T-helper 2 cell (primary cell): ENCODE measurements around the gene HPD.
"Not testable (repeated sequence)": the region's sequence is repeated elsewhere in the genome, so short reads cannot be mapped to it uniquely, and the experiment has no call there.

ENCODE experiments used
- DNase-seq, 5 experiments: peaks; one replicate each; pipeline versions ENCODE4 v3.0.0 to v3.0.0-alpha.2; 2012 to 2022

HPD gene

DNA sequence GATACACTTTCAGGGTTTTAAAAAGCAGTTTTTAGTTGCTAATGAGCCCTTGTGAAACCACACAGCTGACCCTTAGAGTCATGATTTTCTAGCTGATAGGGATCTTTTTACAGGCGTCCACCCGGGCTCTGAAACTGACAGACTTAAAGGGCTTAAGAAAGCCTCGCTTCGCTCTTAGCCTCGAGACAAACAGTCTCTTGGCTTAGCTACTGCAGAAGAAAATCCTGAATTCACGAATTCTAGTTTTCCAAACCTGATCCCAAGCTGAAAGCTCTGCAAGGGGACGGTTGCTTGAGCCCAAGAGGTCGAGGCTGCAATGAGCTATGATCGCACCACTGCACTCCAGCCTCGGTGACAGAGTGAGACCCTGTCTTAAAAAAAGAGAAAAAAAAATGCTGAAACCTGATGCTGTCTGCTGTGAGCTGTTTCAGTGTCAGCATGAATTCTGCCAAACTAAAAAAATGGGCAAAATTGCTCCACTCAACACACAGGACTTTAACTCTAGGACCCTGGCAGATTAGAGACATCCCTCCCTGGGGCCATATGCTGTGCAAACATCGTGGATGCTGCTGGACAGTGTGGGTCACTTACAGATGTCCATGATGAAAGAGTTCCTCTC is 3.1 kb upstream of the HPD start:
- DNase-seq: no peak

DNA sequence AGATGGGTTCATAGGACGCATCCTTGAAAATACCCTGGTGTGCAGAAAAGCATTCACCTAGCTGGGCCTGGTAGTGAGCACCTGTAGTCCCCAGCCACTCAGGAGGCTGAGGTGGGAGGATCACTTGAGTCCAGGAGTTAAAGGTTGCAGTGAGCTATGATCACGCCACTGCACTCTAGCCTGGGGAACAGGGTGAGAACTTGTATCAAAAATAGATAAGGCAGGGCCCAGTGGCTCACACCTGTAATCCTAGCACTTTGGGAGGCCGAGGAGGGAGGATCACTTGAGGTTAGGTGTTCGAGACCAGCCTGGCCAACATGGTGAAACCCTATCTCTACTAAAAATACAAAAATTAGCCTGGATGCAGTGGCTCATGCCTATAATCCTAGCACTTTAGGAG is 2.0 kb upstream of the HPD start:
- DNase-seq: not testable (repeated sequence)

DNA sequence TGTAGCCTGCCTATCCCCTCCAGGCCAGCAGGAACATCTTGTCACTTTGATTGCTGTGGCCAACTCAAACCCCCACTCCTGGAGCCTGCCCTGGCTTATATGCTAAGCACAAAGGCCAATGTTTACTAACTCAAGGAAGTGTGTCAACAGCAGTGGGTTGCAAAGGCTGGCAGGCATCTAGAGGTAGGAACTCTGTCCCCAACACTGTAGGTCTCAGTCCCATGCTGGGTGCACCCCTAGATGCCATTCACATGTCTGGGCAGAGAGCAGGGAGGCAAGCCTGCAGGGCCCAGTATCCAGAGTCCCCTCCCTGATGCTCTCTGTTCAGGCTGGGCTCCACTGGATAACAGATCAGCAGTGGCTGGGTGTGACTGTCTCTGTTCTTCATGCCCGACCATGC is 1.6 kb upstream of the HPD start:
- DNase-seq: no peak

DNA sequence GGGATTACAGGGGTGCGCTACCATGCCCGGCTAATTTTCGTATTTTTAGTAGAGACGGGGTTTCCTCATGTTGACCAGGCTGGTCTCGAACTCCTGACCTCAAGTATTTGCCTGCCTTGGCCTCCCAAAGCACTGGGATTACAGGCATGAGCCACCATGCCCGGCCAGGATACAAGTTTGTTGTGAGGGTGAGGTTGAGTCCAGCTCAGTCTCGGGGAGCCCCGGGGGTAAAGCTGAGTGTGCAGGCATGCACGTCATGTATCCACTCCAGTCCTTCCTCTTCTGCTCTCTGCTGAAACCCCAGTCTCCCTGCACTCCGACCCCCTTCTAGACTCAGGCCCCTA is 369 bp downstream of the HPD start:
- no peak for DNase-seq

DNA sequence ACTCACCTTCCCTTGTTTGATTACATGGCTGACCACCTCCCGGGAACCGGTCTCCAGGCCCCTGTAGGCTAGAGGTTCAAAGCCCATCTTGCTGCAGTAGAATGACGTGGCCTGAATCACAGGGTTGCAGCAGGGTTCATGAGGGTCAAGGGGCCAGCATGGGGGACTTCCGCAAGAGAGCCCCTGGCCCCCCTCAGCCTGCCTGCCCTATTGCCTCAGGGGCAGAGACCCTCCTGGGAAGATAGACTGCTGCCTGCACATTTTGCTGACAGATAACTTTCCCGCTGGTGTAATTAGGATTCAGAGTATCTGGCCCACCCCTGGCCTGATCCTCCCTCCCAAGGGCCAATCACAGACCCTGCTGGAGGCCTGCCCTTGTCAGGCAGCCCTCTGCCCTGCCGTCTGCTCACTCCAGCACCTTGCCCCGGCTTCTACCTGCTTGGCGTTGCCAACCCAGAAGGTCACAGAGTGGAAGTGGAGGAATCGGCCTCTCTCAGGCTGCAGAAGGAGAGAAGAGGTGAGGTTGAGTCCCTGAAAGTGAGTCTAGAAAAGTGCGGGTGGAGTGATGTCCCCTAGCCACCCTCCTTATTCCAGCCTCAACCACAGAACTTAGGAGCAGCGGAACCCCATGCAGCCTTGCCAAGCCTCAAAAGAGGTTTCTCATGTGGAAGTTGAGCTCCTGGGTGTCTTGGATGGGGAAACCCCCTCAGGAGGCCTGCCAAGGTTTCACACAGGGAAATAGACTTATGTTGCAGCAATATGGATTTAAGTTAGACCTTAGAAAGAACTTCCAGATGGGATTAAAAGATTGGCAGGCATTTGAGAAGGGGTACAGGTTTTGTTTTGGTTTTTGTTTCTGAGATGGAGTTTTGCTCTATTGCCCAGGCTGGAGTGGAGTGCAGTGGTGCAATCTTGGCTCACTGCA is 1.1 kb downstream of the HPD start:
- no peak for DNase-seq

DNA sequence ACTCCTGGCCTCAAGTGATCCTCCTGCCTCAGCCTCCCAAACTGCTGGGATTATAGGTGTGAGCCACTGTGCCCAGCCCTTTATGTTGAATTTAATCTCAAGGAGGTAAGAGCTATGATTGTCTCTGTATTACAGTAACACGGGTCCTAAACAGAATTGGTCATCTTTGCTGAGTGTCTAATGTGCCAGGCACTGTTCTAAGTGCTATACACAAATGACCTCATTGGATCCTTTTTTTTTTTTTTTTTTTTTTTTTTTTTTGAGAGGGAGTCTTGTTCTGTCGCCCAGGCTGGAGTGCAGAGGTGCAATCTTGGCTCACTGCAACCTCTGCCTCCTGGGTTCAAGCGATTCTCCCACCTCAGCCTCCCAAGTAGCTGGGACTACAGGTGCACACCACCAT is 6.3 kb downstream of the HPD start:
- DNase-seq: not testable (repeated sequence)

DNA sequence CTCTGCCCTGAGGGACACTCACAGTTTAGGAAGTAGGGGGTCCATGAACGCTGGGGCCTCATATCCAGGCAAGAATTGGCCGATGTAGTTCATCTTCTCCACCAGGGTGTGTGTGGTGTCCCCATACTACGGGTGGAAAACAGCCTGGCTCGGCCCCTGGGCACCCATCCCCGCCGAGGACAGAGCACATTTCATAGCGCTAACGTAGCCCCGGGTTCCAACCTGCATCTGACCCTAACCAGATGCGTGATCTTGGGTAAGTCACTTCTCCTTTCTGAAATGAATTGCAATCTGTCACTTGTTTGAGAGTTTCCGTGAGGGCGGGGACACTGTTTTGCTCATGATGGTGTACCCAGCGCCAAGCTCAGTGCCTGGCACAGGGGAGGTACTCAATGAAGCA is 9.0 kb downstream of the HPD start:
- DNase-seq: no peak

DNA sequence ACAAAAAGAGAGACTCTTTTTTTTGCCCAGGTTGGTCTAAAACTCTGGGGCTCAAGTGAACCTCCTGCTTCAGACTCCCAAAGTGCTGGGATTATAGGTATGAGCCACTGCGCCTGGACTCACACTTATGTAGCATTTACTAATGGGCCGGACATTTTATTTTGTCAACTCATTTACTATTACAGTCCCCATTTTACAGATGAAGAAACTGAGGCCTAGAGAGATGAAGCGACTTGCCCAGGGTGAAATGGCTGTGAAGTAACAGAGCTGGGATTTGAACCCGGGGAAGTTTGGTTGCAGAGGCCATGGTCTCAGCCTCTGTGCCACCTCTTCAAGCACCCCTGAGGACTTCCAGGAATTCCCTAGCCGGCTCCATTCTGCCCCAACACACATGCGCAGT is 9.4 kb downstream of the HPD start:
- no peak for DNase-seq

DNA sequence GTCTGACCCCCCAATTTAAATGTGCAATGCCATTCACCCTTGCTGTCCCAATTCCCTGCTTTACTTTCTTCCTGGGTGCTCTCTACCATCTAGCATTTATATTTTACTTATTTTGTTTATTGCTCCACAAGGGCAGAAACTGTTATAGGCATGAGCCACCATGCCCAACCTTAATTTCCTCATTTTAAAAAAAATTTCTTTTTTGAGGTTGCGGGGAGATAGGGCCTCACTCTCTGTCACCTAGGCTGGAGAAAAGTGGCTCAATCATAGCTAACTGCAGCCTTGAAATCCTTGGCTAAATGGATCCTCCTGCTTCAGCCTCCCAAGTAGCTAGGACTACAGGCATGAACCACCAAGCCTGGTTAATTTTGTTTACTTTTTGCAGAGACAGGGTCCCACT is 13.0 kb downstream of the HPD start:
- DNase-seq: no peak

DNA sequence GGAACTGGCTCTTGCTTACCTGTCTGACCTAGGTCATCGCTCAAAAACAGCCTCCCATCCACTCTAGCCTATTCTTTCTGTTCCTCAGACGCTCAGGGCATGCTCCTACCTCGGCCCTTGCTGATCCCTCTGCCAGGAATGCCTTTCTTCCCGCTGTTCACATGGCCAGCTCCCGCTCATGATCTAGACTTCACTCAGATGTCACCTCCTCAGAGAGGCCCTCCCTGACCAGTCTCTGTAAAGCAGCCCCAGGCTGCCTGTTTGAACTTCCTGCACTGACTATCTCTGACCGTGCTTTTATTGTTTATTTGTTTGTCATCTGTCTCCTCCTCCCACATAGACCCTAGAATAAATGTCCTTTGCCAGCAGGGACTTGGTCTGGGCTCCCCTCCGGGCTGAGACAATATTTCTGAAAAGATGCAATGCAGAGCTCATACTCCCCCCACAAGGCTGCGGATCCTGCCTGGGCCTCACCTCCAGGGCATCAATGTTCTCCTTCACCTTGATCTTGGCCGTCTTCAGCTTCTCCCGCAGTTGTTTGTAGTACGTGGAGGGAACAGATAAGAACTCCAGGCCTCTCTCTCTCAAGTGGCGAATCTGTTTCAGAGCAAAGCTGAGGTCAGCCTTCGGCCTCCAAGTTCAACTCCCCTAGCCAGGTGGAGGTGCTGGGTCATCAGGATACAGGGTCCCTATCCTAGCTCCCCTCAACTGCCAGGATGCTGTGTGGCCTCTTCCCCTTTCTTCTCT is 15.2 kb downstream of the HPD start:
- no peak for DNase-seq

DNA sequence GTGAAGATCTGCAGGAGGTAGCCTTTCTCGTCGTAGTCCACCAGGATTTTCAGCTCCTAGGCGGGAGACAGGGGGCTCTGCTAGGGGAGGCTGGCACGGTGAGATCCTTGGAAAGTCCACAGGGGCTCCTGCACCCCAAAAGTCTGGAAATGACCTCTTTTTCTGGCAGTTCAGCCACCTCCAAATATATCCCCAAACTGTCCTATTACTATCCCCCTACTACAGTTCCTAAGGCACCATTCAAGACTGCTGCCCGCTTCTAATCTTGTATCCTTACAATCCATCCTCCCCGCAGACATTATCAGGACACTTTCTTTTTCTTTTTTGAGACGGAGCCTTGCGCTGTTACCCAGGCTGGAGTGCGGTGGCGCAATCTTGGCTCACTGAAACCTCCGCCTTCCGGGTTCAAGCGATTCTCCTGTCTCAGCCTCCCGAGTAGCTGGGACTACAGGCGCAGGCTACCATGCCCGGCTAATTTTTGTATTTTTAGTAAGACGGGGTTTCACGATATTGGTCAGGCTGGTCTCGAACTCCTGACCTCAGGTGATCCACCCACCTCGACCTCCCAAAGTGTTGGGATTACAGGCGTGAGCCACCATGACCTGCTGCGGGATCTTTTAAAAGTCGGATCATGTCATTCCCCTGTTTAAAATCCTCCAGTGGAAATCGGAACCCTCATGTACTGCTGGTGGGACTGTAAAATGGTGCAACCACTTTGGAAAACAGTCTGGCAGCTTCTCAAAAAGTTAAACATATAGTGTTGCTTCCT is 18.5 kb downstream of the HPD start:
- DNase-seq: no peak

DNA sequence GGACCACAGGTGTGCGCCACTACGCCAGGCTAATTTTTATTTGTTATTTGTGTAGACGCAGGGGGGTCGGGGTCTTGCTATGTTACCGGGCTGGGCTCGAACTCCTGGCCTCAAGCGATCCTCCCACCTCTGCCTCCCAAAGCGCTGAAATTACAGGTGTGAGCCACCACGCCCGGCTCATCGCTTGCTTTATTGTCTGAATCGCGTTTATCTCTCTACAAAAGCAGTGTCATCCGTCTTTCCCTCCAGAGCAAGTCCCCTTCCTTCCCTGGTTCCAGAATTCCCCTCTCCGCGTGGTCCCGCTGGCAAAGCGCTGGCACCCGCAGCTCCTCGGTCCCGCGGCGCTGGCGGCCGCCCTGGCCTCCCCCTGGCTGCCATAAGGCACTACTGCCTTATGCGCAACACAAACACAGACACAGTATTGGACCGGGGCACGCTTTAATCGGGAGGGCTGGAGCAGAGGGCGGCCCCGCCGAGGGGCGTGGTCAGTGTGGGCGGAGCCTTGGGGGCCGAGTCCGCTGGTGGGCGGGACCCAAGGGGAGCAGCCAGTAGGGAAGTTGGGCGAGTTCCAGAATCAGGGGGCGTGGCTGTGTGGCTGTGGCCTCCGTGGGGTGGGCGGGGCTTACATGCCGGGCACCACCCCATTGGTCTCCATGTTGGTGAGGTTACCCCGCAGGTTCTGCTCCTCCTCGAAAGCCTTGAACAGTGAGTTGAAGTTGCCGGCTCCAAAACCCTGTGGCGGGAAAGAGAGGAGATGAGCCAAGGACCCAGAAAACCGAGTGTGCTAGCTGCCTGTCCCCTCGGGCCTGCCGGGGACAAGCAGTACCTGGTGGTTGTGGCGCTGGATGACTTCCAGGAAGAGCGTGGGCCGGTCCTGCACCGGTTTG is 19.3 kb downstream of the HPD start:
- DNase-seq: peak; percentile 97 to 100 (median 99)

DNA sequence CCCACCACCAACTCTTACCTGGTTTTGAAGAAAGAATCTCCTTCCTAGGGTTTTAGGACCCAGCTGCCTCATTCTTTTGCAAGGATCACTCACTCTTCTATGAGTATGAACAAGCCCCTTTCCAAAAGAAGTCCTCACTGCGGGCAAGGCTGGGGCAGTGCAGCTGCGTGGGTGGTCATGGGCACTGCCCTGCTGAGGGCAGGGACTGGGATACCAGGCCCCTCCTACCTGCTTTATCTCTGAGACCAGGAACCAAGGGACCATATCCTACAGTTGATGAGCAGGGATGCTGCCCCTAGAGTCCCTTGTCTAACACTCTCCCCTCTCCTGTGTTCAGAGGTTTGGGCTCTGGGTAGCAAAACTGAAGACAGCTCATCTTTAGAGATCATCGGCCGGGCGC is 20.5 kb downstream of the HPD start:
- no peak for DNase-seq

DNA sequence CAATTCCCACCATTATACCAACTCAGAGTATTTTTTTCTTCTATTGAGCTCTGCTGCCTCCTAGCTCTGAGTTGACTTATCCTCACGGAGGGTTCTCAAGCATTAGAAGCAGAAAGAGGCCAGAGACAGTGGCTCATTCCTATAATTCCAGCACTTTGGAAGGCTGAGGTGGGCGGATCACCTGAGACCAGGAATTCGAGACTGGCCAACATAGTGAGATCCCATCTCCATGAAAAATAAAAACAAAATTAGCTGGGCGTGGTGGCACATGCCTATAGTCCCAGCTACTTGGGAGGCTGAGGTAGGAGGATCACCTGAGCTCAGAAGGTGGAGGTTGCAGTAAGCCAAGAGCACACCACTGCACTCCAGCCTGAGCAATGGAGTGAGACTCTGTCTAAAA is 21.0 kb downstream of the HPD start:
- no peak for DNase-seq

DNA sequence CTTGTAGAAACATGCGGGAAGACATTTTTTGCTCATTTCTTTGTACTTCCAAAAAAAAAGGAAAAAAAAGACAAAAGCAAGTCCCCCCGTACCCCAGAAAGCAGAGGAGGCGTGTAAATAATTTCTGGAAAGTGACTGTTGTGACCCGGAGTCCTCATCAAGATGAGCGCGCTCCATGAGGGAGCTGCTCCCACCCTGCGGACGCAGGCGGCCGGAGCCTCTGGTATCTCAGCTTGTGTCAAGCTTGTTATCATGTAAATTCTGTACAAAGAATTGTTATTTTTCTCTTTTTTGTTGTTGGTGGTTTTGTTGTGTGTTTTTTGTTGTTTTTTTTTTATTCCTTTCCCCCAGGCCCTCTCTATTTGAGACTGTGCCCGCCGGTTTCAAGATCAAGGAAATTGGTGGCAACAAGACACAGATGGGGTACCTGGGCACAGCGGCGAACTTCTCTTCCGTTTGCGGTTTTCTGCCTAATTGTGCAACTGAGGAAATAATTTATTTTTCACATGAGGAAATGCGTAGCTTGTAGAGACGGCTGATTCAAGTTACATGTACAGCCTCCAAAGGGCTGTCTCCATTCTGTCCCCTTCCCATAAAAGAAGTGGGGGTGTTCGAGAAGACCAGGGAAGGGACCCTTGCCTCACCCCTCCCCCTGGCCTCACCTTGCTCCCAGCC is 27.0 kb downstream of the HPD start:
- no peak for DNase-seq

DNA sequence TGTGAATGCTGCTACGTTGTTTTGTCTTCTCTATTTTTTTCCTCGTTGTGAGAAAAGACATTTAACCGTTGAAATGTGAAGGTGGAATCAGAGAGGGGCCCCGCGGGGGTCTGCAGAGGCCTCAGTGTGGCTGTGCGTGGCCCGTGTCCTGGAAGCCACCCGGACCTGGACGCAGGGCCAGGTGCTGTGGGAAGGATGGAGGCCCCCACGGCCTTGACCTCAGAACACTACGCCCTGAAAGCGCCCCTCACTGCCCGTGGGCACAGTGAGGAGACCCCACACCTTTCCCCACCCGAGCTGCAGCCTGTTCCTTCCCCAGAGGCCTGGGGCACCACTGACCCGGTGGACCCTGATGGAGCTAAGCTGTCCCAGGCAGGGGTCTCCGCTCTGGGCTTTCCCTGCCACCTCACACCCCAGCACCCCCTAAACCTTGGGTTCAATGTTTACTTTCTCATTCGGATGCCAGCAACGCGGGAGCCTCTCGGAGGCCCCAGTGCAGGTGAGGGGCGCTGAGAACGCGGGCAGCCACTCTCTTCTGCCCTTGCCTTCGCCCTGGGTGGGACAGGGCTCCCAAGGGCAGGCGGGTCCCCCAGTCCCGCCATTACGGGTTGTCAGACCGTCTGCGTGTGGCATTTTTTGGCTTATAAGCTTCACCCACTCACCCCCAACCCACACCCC is 27.9 kb downstream of the HPD start:
- no peak for DNase-seq

DNA sequence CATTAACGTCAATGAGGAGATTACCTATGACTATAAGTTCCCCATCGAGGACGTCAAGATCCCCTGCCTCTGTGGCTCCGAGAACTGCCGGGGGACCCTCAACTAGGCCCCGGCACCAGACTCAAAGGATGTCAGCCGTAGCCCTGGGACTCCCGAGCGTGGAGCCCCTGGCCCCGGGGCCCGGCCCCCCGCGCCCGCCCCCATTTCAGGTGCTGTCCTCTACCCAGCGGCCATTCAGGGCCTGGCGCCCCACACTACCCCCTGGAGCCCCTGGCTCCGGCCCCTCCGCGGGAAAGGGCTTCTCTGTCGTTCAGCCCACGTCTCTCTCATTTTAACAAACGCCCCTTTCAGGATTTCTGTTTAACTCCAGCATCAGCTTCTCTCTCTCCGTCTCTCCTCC is 28.5 kb downstream of the HPD start:
- no peak for DNase-seq

DNA sequence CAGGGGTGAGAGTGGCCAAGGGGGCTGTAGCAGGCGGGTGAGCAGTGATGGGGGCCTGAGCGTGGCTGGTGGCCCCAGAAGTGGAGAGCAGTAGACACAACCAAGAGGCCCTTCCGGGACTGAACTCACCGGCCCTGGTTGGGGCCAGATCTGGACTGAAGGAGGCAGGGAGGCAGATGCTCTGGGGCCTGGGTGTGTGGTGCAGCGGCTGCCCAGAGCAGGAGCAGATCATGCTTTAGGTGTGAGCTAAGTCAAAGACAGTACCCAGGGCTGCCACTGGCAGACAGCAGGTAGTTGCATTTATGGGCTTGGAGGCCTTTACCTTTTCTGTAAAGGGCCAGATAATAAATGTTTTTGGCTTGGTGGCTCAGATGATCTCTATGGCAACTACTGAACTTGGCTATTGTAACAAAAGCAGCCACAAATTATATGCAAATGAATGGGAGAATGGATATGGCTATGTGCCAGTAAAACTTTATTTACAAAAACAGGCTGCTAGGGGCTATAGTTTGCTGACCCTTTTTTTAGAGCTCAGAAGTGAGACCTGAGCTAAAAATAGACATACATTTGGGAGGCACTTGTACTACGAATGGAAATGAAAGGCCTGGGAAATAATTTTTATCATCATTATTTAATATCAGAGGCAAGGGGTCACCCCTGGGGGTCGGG is 29.3 kb downstream of the HPD start:
- no peak for DNase-seq

DNA sequence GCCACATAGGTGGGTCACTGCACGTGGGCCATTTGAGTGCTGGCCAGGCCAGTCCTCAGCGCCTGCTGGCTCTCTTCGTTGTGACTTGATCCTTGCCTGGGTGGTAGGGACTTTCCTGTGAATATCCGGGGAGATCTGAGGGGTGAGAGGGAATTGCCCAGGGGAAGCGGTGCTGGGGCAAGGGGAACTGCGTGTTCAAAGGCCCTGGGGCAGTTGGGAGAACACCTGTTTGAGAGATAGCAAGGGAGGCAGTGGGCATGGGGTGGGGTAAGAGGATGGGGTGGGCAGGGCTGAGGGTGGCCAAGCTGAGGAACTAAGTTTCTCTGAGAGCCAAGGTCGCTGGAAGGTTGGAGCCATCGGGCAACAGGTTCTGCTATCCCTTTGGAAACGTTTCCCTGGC is 29.8 kb downstream of the HPD start:
- no peak for DNase-seq

DNA sequence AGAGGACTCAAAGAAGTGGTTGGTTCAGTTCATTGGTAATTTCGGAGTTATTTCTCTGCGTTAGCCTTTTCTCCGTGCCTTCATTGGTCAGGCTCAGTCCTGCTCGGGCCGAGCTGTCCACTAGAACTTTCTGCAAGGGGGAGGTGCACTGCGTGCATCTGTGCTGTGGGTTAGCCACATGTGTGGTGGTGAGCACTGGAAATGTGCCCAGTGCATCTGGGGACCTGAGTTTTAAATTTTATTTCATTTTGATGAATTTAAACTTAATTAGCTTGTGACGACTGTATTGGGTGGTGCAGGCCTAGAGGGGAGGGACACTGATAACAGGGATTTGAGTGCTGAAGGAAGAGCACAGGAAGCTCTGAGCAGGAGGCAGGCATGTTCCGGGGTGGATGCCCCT is 30.4 kb downstream of the HPD start:
- DNase-seq: no peak
